ENCODE results near the gene LARP4.

DNA sequence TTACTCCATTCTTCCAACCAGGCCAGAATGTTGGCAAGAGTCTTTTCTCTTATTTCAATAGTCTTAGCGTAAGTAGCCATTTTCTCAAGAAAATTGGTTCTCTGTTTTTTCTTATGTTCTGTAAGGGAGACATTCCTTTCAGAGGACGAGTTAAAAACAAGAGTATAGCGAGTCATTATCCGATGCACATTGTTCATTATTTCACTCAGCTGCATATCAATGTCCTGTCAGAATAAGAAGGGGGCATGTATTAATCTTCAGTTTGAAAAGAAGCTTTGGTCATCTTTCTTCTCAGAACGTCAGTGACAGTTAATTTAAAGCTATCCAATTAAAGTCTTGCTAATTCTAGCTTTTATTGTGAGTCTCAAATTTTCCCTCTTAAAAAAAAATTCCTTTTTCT is 37.5 kb upstream of the LARP4 start:
- TF ChIP-seq SIN3A (IDR thresholded peaks at IDR 0.05; ENCODE audit: borderline replicate concordance, insufficient read depth, low read length) (no peak), REST (IDR thresholded peaks at IDR 0.05; ENCODE audit: insufficient read depth in 1 of 2, low read depth in 2 of 2, low read length in 2 of 2) (no peak), TAF1 (IDR thresholded peaks at IDR 0.05; ENCODE audit: borderline replicate concordance, insufficient read depth, low read length) (no peak), POLR2AphosphoS5 (IDR thresholded peaks at IDR 0.05; ENCODE audit: low read depth, low read length) (no peak), FOXP2 (optimal IDR thresholded peaks at IDR 0.05; ENCODE audit: borderline replicate concordance, extremely low read depth, extremely low read length, insufficient read depth) (no peak)
